D721Med (cell line): Measurements from ENCODE around the gene HPSE2.

Experiments used
- DNase-seq: peaks from one replicate; pipeline ENCODE4 v3.0.0; 2011; ENCODE audit warnings: low spot score; ENCODE audit not compliant: insufficient read length
- FAIRE-seq: peaks from 2 replicates; lab custom pipeline; 2011; peaks lifted over from hg19 to GRCh38; lab: Jason Lieb, UNC
- CTCF ChIP-seq: IDR thresholded peaks from 2 replicates; pipeline ENCODE4 v1.5.1; 2012; ENCODE audit warnings: mild to moderate bottlenecking, control low read depth; ENCODE audit not compliant: insufficient read depth; ENCODE audit errors: missing control alignments

The HPSE2 gene

GRCh38 chr10:98419469-98420261 lies 816.0 kb downstream of the HPSE2 start:
- DNase-seq (no peak), FAIRE-seq (no peak)
- TF ChIP-seq CTCF: no peak

GRCh38 chr10:98418665-98419468 lies 816.8 kb downstream of the HPSE2 start:
- DNase-seq: no peak

GRCh38 chr10:98417973-98418664 lies 817.5 kb downstream of the HPSE2 start:
- FAIRE-seq: no peak
- DNase-seq: no peak
- TF ChIP-seq CTCF: no peak

More at GRCh38 chr10:98418665-98419468, 816.8 kb downstream of the HPSE2 start:
- FAIRE-seq: no peak
- TF ChIP-seq CTCF: no peak

GRCh38 chr10:98417481-98417959 lies 818.1 kb downstream of the HPSE2 start:
- no peak for TF ChIP-seq CTCF
- DNase-seq (no peak), FAIRE-seq (no peak)

- TF ChIP-seq CTCF: no peak
- DNase-seq: no peak
- FAIRE-seq: no peak
These were observed 818.9 kb downstream of the HPSE2 start for GRCh38 chr10:98416606-98417388.

GRCh38 chr10:98415731-98416119 lies 819.9 kb downstream of the HPSE2 start:
- FAIRE-seq (no peak), DNase-seq (no peak)
- no peak for TF ChIP-seq CTCF
